Right cardiac atrium (tissue), 5 donors: ENCODE results near the gene CCNI2. TPM values are rescaled to one million over a fixed set of nuclear protein-coding genes. Genes with fewer than 3 reads are reported as not detected.
A peak's percentile ranks its signal among the peaks of the same experiment; 100 is the strongest.

Source experiments
- ATAC-seq, 2 donors: fragments of 200-7000 bp; cut with Tn5 transposase; one replicate each; pipeline versions ENCODE4 v1.8.0 to v1.9.1; 2020; ENCODE audit warnings: moderate library complexity in 2 of 2, mild to moderate bottlenecking in 1 of 2
- DNase-seq, 3 donors: peaks; one replicate each; pipeline ENCODE4 v3.0.0-alpha.2; 2020
- H3K27ac ChIP-seq: one replicate; pipeline ENCODE4 v1.5.1; 2013; ENCODE audit warnings: mild to moderate bottlenecking, low read length, control low read depth, moderate library complexity
- H3K27me3 ChIP-seq: one replicate; pipeline ENCODE4 v1.6.1; 2013; ENCODE audit not compliant: control insufficient read depth, insufficient read depth
- H3K4me1 ChIP-seq: one replicate; pipeline ENCODE4 v1.6.1; 2013; ENCODE audit warnings: low read length; ENCODE audit not compliant: control insufficient read depth, insufficient read depth
- H3K4me3 ChIP-seq: one replicate; pipeline ENCODE4 v1.5.1; 2013; ENCODE audit warnings: low read length, control low read depth
- H3K9me3 ChIP-seq: one replicate; pipeline ENCODE4 v1.6.1; 2013; ENCODE audit warnings: low read length; ENCODE audit not compliant: control insufficient read depth
- WGBS: extraction: QIAGEN DNeasy Blood & Tissue Kit; methylation state at CpG from one replicate; pipeline ENCODE4 v1.1.7; 2013; 5-methylcytosine and 5-hydroxymethylcytosine counted together
- intact Hi-C, 4 donors: fragments of 100-400 bp; cut with DNase I; formaldehyde crosslinking; loops; one replicate each; pipeline versions ENCODE4 v1.11.0 to v1.14.0; 2022 to 2023
- polyA plus RNA-seq: library from polyadenylated mRNA; stranded (reverse); fragments of 200-250 nt; gene quantifications from one replicate; pipeline ENCODE4 v1.2.3, GENCODE V29; 2013
- total RNA-seq, 4 donors: library from RNA; stranded (reverse); fragmentation: NEBNext Ultra II Directional; extraction: Animal tissue kit (Norgen Biotek cat#: 25700); gene quantifications; one replicate each; pipeline ENCODE4 v1.2.1, GENCODE V29; 2021
- donor health status: healthy with polysubstance abuse.
- donor health status: DM: no; HTN: yes; CAD: no.
- donor health status: DM: no; HTN: no; CAD: no.
- donor health status: DM: no; HTN: yes; CAD: no; lungs with severe emphysema.
- donor health status: DM: yes; HTN: yes; CAD: no.

CCNI2 gene
- total and polyA plus RNA-seq, 5 donors: 0.09 to 0.14 TPM; not detected in 3

GRCh38 chr5:132750471-132751230 is 3.4 kb downstream of the CCNI2 start:
- H3K4me1 ChIP-seq: no peaks in the 10 kb centered on the region
- WGBS: 84% methylated on average over 10 of the region's 10 CpGs
- H3K27me3 ChIP-seq: no peaks in the 10 kb centered on the region
- no peak for DNase-seq
- H3K4me3 ChIP-seq: no peak overlapping the region
- no peaks in the 10 kb centered on the region for H3K9me3 ChIP-seq
- intact Hi-C loops: no loop called here
- H3K27ac ChIP-seq: no peak overlapping the region
- ATAC-seq: no peak

GRCh38 chr5:132751444-132751843 is 4.2 kb downstream of the CCNI2 start:
- peak in 1 of 2 donors; percentile 9 for ATAC-seq
- Histone ChIP-seq H3K9me3 (no peaks in the 10 kb centered on the region), H3K27me3 (no peaks in the 10 kb centered on the region), H3K4me1 (no peaks in the 10 kb centered on the region), H3K4me3 (no peak overlapping the region), H3K27ac (no peak overlapping the region)
- peak; percentile 53 to 78 (median 70) for DNase-seq
- intact Hi-C loops: no loop called here
- 69% methylated on average over 7 of the region's 7 CpGs for WGBS

GRCh38 chr5:132751971-132752580 is 4.8 kb downstream of the CCNI2 start:
- WGBS: 91% methylated on average over 5 of the region's 5 CpGs
- H3K9me3 ChIP-seq: no peaks in the 10 kb centered on the region

GRCh38 chr5:132752581-132753125 is 5.4 kb downstream of the CCNI2 start:
- Histone ChIP-seq H3K4me3 (no peak overlapping the region), H3K27ac (no peak overlapping the region), H3K9me3 (no peaks in the 10 kb centered on the region), H3K4me1 (no peaks in the 10 kb centered on the region), H3K27me3 (no peaks in the 10 kb centered on the region)
- ATAC-seq: no peak
- 94% methylated on average over 1 of the region's 1 CpG for WGBS
- no peak for DNase-seq
- intact Hi-C loops: no loop called here

More at GRCh38 chr5:132751971-132752580, 4.8 kb downstream of the CCNI2 start:
- intact Hi-C loops: no loop called here
- no peak for ATAC-seq
- Histone ChIP-seq H3K4me3 (no peak overlapping the region), H3K27me3 (no peaks in the 10 kb centered on the region), H3K27ac (no peak overlapping the region), H3K4me1 (no peaks in the 10 kb centered on the region)
- DNase-seq: no peak

- peak in 1 of 2 donors; percentile 12 for ATAC-seq
- no peaks in the 10 kb centered on the region for H3K4me1 ChIP-seq
- intact Hi-C loops: no loop called here
- H3K4me3 ChIP-seq: no peak overlapping the region
- H3K9me3 ChIP-seq: no peaks in the 10 kb centered on the region
- 70% methylated on average over 2 of the region's 2 CpGs for WGBS
- H3K27ac ChIP-seq: no peak overlapping the region
- DNase-seq: peak in 1 of 3 donors; percentile 41
- no peaks in the 10 kb centered on the region for H3K27me3 ChIP-seq
Measured at GRCh38 chr5:132753135-132753987, 6.1 kb downstream of the CCNI2 start.

GRCh38 chr5:132754111-132754510 is 6.9 kb downstream of the CCNI2 start:
- 96% methylated on average over 4 of the region's 4 CpGs for WGBS
- ATAC-seq: no peak
- Histone ChIP-seq H3K9me3 (no peaks in the 10 kb centered on the region), H3K27me3 (no peaks in the 10 kb centered on the region), H3K4me3 (no peak overlapping the region), H3K27ac (no peak overlapping the region), H3K4me1 (no peaks in the 10 kb centered on the region)
- intact Hi-C loops: no loop called here
- no peak for DNase-seq

GRCh38 chr5:132754947-132755346 is 7.7 kb downstream of the CCNI2 start:
- no peak for DNase-seq
- no peaks in the 10 kb centered on the region for H3K27me3 ChIP-seq
- intact Hi-C loops: no loop called here
- no peak for ATAC-seq
- no peak overlapping the region for H3K27ac ChIP-seq
- H3K9me3 ChIP-seq: no peaks in the 10 kb centered on the region
- no peaks in the 10 kb centered on the region for H3K4me1 ChIP-seq
- H3K4me3 ChIP-seq: no peak overlapping the region

GRCh38 chr5:132756542-132756941 is 9.3 kb downstream of the CCNI2 start:
- no peak overlapping the region for H3K27ac ChIP-seq
- no peaks in the 10 kb centered on the region for H3K9me3 ChIP-seq
- no peak overlapping the region for H3K4me3 ChIP-seq
- 84% methylated on average over 5 of the region's 5 CpGs for WGBS
- intact Hi-C loops: no loop called here
- H3K4me1 ChIP-seq: no peaks in the 10 kb centered on the region
- ATAC-seq (no peak), DNase-seq (no peak)
- H3K27me3 ChIP-seq: no peaks in the 10 kb centered on the region

GRCh38 chr5:132758451-132758850 is 11.2 kb downstream of the CCNI2 start:
- WGBS: 95% methylated on average over 13 of the region's 13 CpGs
- no peaks in the 10 kb centered on the region for H3K9me3 ChIP-seq
- H3K27ac ChIP-seq: no peak overlapping the region
- no peaks in the 10 kb centered on the region for H3K27me3 ChIP-seq
- no peak overlapping the region for H3K4me3 ChIP-seq
- DNase-seq (no peak), ATAC-seq (no peak)
- intact Hi-C loops: no loop called here
- H3K4me1 ChIP-seq: no peaks in the 10 kb centered on the region

- ATAC-seq (no peak), DNase-seq (no peak)
- no peak overlapping the region for H3K4me3 ChIP-seq
- H3K4me1 ChIP-seq: no peaks in the 10 kb centered on the region
- no peaks in the 10 kb centered on the region for H3K27me3 ChIP-seq
- H3K9me3 ChIP-seq: no peaks in the 10 kb centered on the region
- 92% methylated on average over 13 of the region's 13 CpGs for WGBS
- intact Hi-C loops: loop anchor here in 1 of 4 donors (10.0 kb wide), 1 partner anchor 55 kb away; the partner anchor contains the start of gene SOWAHA
- H3K27ac ChIP-seq: no peak overlapping the region
Measured at GRCh38 chr5:132759114-132760048, 12.2 kb downstream of the CCNI2 start.
